Effector memory CD4-positive, alpha-beta T cell (primary cell): ENCODE data around the gene C1orf87.

Experiments
- DNase-seq, 3 donors: peaks; one replicate each; pipeline ENCODE4 v3.0.0-alpha.2; 2020
- H3K27ac ChIP-seq: 2 replicates; pipeline ENCODE4 v1.7.0; 2013; ENCODE audit warnings: mild to moderate bottlenecking, low read length, moderate library complexity; ENCODE audit not compliant: insufficient read depth, poor library complexity, severe bottlenecking
- H3K27me3 ChIP-seq: replicated peaks from 2 replicates; pipeline ENCODE4 v1.7.0; 2013; ENCODE audit warnings: mild to moderate bottlenecking, low read length; ENCODE audit not compliant: insufficient read depth, control insufficient read depth, poor library complexity, severe bottlenecking
- H3K36me3 ChIP-seq: 2 replicates; pipeline ENCODE4 v1.7.0; 2013; ENCODE audit warnings: mild to moderate bottlenecking, low read length, moderate library complexity; ENCODE audit not compliant: control insufficient read depth, insufficient read depth
- H3K4me1 ChIP-seq: 2 replicates; pipeline ENCODE4 v1.7.0; 2013; ENCODE audit warnings: low read length, mild to moderate bottlenecking; ENCODE audit not compliant: control insufficient read depth, insufficient read depth, poor library complexity, severe bottlenecking
- H3K4me3 ChIP-seq: 2 replicates; pipeline ENCODE4 v1.7.0; 2013; ENCODE audit warnings: low read length, low read depth, mild to moderate bottlenecking; ENCODE audit not compliant: insufficient read depth, poor library complexity, severe bottlenecking
- H3K9me3 ChIP-seq: 2 replicates; pipeline ENCODE4 v1.7.0; 2013; ENCODE audit warnings: mild to moderate bottlenecking, low read length, moderate library complexity; ENCODE audit not compliant: control insufficient read depth

Gene C1orf87

GRCh38 chr1:59967141-59967697 lies 106.4 kb downstream of the C1orf87 start:
- H3K4me3 ChIP-seq, result no peak overlapping the region
- DNase-seq, result no peak
- no peaks in the 10 kb centered on the region for H3K27me3 ChIP-seq
- no peaks in the 10 kb centered on the region for H3K9me3 ChIP-seq
- H3K36me3 ChIP-seq, result no peaks in the 10 kb centered on the region
- H3K27ac ChIP-seq, result no peak overlapping the region
- H3K4me1 ChIP-seq, result peaks cover 4% of the 10 kb centered on the region

- no peak for DNase-seq
- Histone ChIP-seq H3K4me3 (no peak overlapping the region), H3K4me1 (no peaks in the 10 kb centered on the region)
Measured at GRCh38 chr1:59952065-59952464, 121.5 kb downstream of the C1orf87 start.

GRCh38 chr1:59949648-59950047 lies 123.9 kb downstream of the C1orf87 start:
- Histone ChIP-seq H3K27ac (no peak overlapping the region), H3K4me1 (no peaks in the 10 kb centered on the region), H3K9me3 (no peaks in the 10 kb centered on the region), H3K4me3 (no peak overlapping the region), H3K36me3 (no peaks in the 10 kb centered on the region), H3K27me3 (no peaks in the 10 kb centered on the region)
- no peak for DNase-seq

More at GRCh38 chr1:59952065-59952464, 121.5 kb downstream of the C1orf87 start:
- Histone ChIP-seq H3K9me3 (no peaks in the 10 kb centered on the region), H3K27me3 (no peaks in the 10 kb centered on the region), H3K27ac (no peak overlapping the region), H3K36me3 (no peaks in the 10 kb centered on the region)

GRCh38 chr1:59948990-59949389 lies 124.6 kb downstream of the C1orf87 start:
- H3K27ac ChIP-seq, result no peak overlapping the region
- H3K36me3 ChIP-seq, result no peaks in the 10 kb centered on the region
- no peaks in the 10 kb centered on the region for H3K27me3 ChIP-seq
- no peak overlapping the region for H3K4me3 ChIP-seq
- no peak for DNase-seq
- H3K9me3 ChIP-seq, result no peaks in the 10 kb centered on the region
- no peaks in the 10 kb centered on the region for H3K4me1 ChIP-seq

GRCh38 chr1:59947047-59947938 lies 126.3 kb downstream of the C1orf87 start:
- Histone ChIP-seq H3K27ac (no peak overlapping the region), H3K9me3 (no peaks in the 10 kb centered on the region), H3K36me3 (no peaks in the 10 kb centered on the region), H3K4me1 (no peaks in the 10 kb centered on the region), H3K4me3 (no peak overlapping the region), H3K27me3 (no peaks in the 10 kb centered on the region)
- peak in 1 of 3 donors; percentile 16 for DNase-seq

GRCh38 chr1:59945790-59946189 lies 127.8 kb downstream of the C1orf87 start:
- H3K27ac ChIP-seq, result no peak overlapping the region
- no peaks in the 10 kb centered on the region for H3K9me3 ChIP-seq
- H3K4me3 ChIP-seq, result no peak overlapping the region
- H3K36me3 ChIP-seq, result no peaks in the 10 kb centered on the region
- no peaks in the 10 kb centered on the region for H3K4me1 ChIP-seq
- no peak for DNase-seq
- H3K27me3 ChIP-seq, result no peaks in the 10 kb centered on the region
